H1 (cell line): Measurements from ENCODE around the gene PLCB1. TPM values are rescaled to one million over a fixed set of nuclear protein-coding genes. Genes with fewer than 3 reads are reported as not detected.

Source experiments
- BACH1 ChIP-seq: IDR thresholded peaks from 2 replicates; pipeline ENCODE4 v1.6.1; 2012; ENCODE audit warnings: low read length, improper control_type of control experiment
- HDAC2 ChIP-seq, 2 experiments: fragments of 300-600 bp in 1 of 2; sonication (generic) in 1 of 2; IDR thresholded peaks; 2 replicates each; pipeline ENCODE4 v1.6.1; 2011 to 2012; ENCODE audit warnings: low read depth in 2 of 2, low read length in 2 of 2, mild to moderate bottlenecking in 2 of 2, moderate library complexity in 2 of 2, borderline replicate concordance in 1 of 2, inconsistent platforms in 1 of 2
- polyA plus RNA-seq, 7 experiments: library from polyadenylated mRNA; depleted of rRNA in 3 of 7; stranded (reverse) in 5 of 7; unstranded in 2 of 7; fragments of >200 nt in 5 of 7; fragments of 200-250 nt in 2 of 7; gene quantifications; 1 replicate in 5 of 7; 2 replicates in 1 of 7; 4 replicates in 1 of 7; pipeline versions ENCODE4 v1.2.1 to v1.2.3, GENCODE V29; 2011 to 2013; ENCODE audit warnings: missing spikeins in 2 of 7, mixed read lengths in 2 of 7
- total RNA-seq: library from RNA; stranded (reverse); fragmentation: NEBNext Ultra II Directional; extraction: Animal tissue kit (Norgen Biotek cat#: 25700); gene quantifications from 2 replicates; pipeline ENCODE4 v1.2.1, GENCODE V29; 2021
- TF ChIP-seq, protein P1 (sequence below), 3 experiments: IDR thresholded peaks; 1 replicate in 2 of 3; 2 replicates in 1 of 3; pipeline versions ENCODE4 v1.5.1 to v1.6.1; 2011; ENCODE audit warnings: low read length in 3 of 3, mild to moderate bottlenecking in 3 of 3, inconsistent platforms in 2 of 3, low read depth in 1 of 3, moderate library complexity in 1 of 3; ENCODE audit not compliant: insufficient read depth in 1 of 3; ENCODE audit errors: control extremely low read depth in 1 of 3
- TF ChIP-seq, protein P2 (sequence below): IDR thresholded peaks from 2 replicates; pipeline ENCODE4 v1.6.1; 2012; ENCODE audit warnings: low read length, inconsistent platforms

Gene PLCB1
- total and polyA plus RNA-seq, 2 of the 8 experiments (the other 6 are each of a cell fraction or from before 2014, with no cell fraction given) = 2.6 to 9.1 TPM

DNA sequence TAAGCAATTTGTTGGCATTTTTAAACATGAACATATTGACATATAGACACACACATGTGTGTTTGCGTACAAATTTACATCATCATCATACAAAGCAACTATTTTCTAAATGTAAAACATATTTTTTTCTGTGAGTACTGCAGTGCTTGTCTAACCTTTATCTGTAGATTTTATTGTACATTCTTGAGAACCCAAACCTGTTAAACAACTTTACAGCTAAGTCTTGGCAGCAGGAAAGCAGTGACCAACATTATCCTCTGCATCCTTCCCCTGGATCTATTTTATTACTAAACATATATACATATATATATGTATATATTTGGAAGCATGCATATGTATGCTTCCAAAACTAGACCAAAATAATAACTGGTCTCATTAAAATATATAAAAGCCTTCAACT, 10.4 kb upstream of the PLCB1 start (continued):
- TF ChIP-seq, protein P1, sequence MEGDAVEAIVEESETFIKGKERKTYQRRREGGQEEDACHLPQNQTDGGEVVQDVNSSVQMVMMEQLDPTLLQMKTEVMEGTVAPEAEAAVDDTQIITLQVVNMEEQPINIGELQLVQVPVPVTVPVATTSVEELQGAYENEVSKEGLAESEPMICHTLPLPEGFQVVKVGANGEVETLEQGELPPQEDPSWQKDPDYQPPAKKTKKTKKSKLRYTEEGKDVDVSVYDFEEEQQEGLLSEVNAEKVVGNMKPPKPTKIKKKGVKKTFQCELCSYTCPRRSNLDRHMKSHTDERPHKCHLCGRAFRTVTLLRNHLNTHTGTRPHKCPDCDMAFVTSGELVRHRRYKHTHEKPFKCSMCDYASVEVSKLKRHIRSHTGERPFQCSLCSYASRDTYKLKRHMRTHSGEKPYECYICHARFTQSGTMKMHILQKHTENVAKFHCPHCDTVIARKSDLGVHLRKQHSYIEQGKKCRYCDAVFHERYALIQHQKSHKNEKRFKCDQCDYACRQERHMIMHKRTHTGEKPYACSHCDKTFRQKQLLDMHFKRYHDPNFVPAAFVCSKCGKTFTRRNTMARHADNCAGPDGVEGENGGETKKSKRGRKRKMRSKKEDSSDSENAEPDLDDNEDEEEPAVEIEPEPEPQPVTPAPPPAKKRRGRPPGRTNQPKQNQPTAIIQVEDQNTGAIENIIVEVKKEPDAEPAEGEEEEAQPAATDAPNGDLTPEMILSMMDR (IDR thresholded peaks at IDR 0.05; ENCODE audit: control extremely low read depth in 1 of 3, insufficient read depth in 1 of 3, low read depth in 1 of 3, low read length in 3 of 3) = no peak
- TF ChIP-seq HDAC2 (IDR thresholded peaks at IDR 0.05; ENCODE audit: borderline replicate concordance in 1 of 2, low read depth in 2 of 2, low read length in 2 of 2) (no peak), BACH1 (no peak)
- TF ChIP-seq, protein P2, sequence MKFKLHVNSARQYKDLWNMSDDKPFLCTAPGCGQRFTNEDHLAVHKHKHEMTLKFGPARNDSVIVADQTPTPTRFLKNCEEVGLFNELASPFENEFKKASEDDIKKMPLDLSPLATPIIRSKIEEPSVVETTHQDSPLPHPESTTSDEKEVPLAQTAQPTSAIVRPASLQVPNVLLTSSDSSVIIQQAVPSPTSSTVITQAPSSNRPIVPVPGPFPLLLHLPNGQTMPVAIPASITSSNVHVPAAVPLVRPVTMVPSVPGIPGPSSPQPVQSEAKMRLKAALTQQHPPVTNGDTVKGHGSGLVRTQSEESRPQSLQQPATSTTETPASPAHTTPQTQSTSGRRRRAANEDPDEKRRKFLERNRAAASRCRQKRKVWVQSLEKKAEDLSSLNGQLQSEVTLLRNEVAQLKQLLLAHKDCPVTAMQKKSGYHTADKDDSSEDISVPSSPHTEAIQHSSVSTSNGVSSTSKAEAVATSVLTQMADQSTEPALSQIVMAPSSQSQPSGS = no peak
